ENCODE measurements around the gene SMYD3. TPM values are rescaled to one million over a fixed set of nuclear protein-coding genes. Genes with fewer than 3 reads are reported as not detected.

Gene SMYD3
- 162 and 171 TPM in 2 replicates for total RNA-seq

DNA sequence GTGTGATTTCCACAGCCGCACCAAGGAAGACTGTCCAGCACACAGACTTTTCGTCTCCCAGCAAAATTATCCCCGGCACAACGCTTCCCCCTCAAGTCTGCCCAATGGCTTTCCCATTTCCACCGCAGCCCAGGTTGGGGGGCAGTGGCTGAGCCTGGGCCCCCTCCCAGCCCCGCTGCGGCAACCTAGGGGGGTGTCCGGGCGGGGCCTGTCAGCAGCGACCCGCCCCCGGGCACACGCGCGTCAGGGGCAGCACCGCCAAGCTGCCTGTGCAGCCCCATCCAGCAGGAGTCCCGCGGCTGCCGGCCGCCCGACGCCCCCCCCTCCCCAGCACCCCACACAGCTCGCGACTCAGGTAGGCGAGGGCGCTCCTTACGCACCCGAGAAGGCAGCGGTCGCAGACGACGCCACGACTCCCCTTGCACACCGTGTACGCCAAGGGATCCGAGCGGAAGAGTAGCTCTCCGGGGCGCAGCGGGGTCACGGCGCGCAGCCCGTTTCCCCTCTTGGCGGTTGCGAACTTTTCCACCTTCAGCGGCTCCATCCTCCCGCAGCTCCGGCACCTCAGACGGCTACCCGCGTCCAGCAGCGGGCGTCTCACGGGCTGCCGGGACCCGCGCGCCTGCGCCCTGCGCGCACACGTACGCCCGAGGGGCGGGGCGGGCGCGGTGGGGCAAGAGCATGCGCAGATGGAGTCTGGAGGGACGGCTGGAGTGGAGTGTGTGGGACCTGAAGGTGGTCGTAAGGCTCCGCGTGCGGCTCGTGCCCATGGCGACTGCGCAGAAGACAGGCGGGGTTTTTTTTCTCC is at the start of gene SMYD3:
Gene SMYD3, minus strand, starts transcription at position 606 of the 808 bp plus-strand sequence.
- peaks cover 25% of the 10 kb centered on the region for H3K79me2 ChIP-seq (ENCODE audit: insufficient read depth, low read length)
- peak within 1 kb of the TSS; percentile 97 for H2AFZ ChIP-seq (ENCODE audit: low read length)
- peak; percentile 99 for DNase-seq (ENCODE audit: insufficient read length, low spot score, missing footprints)
- H3K4me3 ChIP-seq (ENCODE audit: insufficient read depth, low read length): peak within 1 kb of the TSS; percentile 95
- H3K36me3 ChIP-seq (ENCODE audit: insufficient read depth, low read length): peaks cover 3% of the 10 kb centered on the region
- H3K27me3 ChIP-seq (ENCODE audit: insufficient read depth, low read length): no peaks in the 10 kb centered on the region
- TF ChIP-seq, protein P1, sequence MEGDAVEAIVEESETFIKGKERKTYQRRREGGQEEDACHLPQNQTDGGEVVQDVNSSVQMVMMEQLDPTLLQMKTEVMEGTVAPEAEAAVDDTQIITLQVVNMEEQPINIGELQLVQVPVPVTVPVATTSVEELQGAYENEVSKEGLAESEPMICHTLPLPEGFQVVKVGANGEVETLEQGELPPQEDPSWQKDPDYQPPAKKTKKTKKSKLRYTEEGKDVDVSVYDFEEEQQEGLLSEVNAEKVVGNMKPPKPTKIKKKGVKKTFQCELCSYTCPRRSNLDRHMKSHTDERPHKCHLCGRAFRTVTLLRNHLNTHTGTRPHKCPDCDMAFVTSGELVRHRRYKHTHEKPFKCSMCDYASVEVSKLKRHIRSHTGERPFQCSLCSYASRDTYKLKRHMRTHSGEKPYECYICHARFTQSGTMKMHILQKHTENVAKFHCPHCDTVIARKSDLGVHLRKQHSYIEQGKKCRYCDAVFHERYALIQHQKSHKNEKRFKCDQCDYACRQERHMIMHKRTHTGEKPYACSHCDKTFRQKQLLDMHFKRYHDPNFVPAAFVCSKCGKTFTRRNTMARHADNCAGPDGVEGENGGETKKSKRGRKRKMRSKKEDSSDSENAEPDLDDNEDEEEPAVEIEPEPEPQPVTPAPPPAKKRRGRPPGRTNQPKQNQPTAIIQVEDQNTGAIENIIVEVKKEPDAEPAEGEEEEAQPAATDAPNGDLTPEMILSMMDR (IDR thresholded peaks at IDR 0.05; ENCODE audit: extremely low read depth, low read depth, low read length): no peak
- no peaks in the 10 kb centered on the region for H3K9me3 ChIP-seq (ENCODE audit: low read depth, low read length)
- H4K20me1 ChIP-seq (ENCODE audit: insufficient read depth, low read length): no peaks in the 10 kb centered on the region
- peak within 1 kb of the TSS; percentile 30 for H3K27ac ChIP-seq (ENCODE audit: low read depth, low read length)
- H3K4me1 ChIP-seq (ENCODE audit: insufficient read depth, low read length): peaks cover 14% of the 10 kb centered on the region
- H3K4me2 ChIP-seq (ENCODE audit: insufficient read depth, low read length): peak within 1 kb of the TSS; percentile 99

DNA sequence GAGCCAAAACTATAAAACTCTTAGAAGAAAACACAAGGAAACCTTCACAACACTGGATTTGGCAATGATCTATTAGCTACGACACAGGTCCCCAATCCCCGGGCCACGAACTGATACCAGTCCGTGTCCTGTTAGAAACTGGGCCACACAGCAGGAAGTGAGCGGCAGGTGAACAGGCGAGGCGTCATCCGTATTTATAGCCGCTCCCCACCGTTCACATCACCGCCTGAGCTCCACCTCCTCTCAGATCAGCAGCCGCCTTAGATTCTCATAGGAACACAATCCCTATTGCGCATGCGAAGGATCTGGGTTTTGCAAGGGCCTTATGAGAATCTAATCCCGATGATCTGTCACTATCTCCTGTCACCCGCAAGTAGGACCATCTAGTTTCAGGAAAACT is 47.1 kb upstream of the SMYD3 start:
- peaks cover 40% of the 10 kb centered on the region for H3K79me2 ChIP-seq (ENCODE audit: insufficient read depth, low read length)
- no peak overlapping the region for H3K4me2 ChIP-seq (ENCODE audit: insufficient read depth, low read length)
- no peaks in the 10 kb centered on the region for H3K4me1 ChIP-seq (ENCODE audit: insufficient read depth, low read length)
- no peaks in the 10 kb centered on the region for H3K9me3 ChIP-seq (ENCODE audit: low read depth, low read length)
- no peaks in the 10 kb centered on the region for H4K20me1 ChIP-seq (ENCODE audit: insufficient read depth, low read length)
- TF ChIP-seq, protein P1 (IDR thresholded peaks at IDR 0.05; ENCODE audit: extremely low read depth, low read depth, low read length): no peak
- no peak for DNase-seq (ENCODE audit: insufficient read length, low spot score, missing footprints)
- no peak overlapping the region for H3K4me3 ChIP-seq (ENCODE audit: insufficient read depth, low read length)
- no peak overlapping the region for H3K27ac ChIP-seq (ENCODE audit: low read depth, low read length)
- H2AFZ ChIP-seq (ENCODE audit: low read length): no peak overlapping the region
- no peaks in the 10 kb centered on the region for H3K27me3 ChIP-seq (ENCODE audit: insufficient read depth, low read length)
- H3K36me3 ChIP-seq (ENCODE audit: insufficient read depth, low read length): peaks cover 63% of the 10 kb centered on the region

DNA sequence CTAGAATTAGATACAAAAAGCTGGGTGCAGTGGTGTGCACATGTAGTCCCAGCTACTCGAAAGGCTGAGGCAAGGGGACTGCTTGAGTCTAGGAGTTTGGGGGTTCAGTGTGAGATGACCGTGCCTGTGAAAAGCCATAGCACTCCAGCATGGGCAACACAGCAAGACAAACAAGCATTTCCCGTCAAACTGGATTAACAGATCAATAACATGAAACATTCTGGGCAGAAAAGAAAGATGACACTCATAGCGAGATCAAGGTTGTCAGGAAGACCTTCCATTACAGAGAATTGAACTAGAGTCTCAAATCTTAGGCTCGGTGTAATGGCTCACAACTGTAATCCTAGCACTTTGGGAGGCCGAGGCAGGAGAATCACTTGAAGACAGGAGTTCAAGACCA is 45.0 kb upstream of the SMYD3 start:
- Histone ChIP-seq H4K20me1 (ENCODE audit: insufficient read depth, low read length) (no peaks in the 10 kb centered on the region), H2AFZ (ENCODE audit: low read length) (no peak overlapping the region), H3K9me3 (ENCODE audit: low read depth, low read length) (no peaks in the 10 kb centered on the region), H3K4me3 (ENCODE audit: insufficient read depth, low read length) (no peak overlapping the region), H3K27ac (ENCODE audit: low read depth, low read length) (no peak overlapping the region), H3K4me1 (ENCODE audit: insufficient read depth, low read length) (no peaks in the 10 kb centered on the region), H3K36me3 (ENCODE audit: insufficient read depth, low read length) (peaks cover 69% of the 10 kb centered on the region), H3K27me3 (ENCODE audit: insufficient read depth, low read length) (no peaks in the 10 kb centered on the region), H3K4me2 (ENCODE audit: insufficient read depth, low read length) (no peak overlapping the region), H3K79me2 (ENCODE audit: insufficient read depth, low read length) (peaks cover 30% of the 10 kb centered on the region)
- TF ChIP-seq, protein P1 (IDR thresholded peaks at IDR 0.05; ENCODE audit: extremely low read depth, low read depth, low read length): no peak
- DNase-seq (ENCODE audit: insufficient read length, low spot score, missing footprints): no peak

DNA sequence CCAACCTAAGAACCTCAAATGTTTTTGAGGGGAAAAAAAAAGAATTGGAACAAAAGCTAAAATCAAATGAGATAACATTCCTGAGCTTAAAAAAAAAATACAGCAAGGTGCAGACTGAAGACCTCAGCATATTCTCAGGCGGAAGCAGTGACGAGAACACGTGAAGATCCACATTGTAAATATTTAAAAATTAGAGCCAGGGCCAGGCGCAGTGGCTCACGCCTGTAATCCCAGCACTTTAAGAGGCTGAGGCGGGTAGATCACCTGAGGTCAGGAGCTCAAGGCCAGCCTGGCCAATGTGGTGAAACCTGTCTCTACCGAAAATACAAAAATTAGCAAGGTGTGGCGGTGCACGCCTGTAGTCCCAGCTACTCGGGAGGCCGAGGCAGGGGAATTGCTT is 43.3 kb upstream of the SMYD3 start:
- H3K27me3 ChIP-seq (ENCODE audit: insufficient read depth, low read length): no peaks in the 10 kb centered on the region
- no peak overlapping the region for H3K4me2 ChIP-seq (ENCODE audit: insufficient read depth, low read length)
- H2AFZ ChIP-seq (ENCODE audit: low read length): no peak overlapping the region
- TF ChIP-seq, protein P1 (IDR thresholded peaks at IDR 0.05; ENCODE audit: extremely low read depth, low read depth, low read length): no peak
- peaks cover 61% of the 10 kb centered on the region for H3K36me3 ChIP-seq (ENCODE audit: insufficient read depth, low read length)
- no peak overlapping the region for H3K27ac ChIP-seq (ENCODE audit: low read depth, low read length)
- H3K9me3 ChIP-seq (ENCODE audit: low read depth, low read length): no peaks in the 10 kb centered on the region
- no peaks in the 10 kb centered on the region for H3K4me1 ChIP-seq (ENCODE audit: insufficient read depth, low read length)
- DNase-seq (ENCODE audit: insufficient read length, low spot score, missing footprints): no peak
- H3K4me3 ChIP-seq (ENCODE audit: insufficient read depth, low read length): no peak overlapping the region
- H3K79me2 ChIP-seq (ENCODE audit: insufficient read depth, low read length): peaks cover 25% of the 10 kb centered on the region
- no peaks in the 10 kb centered on the region for H4K20me1 ChIP-seq (ENCODE audit: insufficient read depth, low read length)
